ENCODE data around the gene ENGASE.
A peak's percentile ranks its signal among the peaks of the same experiment; 100 is the strongest.
"Not testable (repeated sequence)": the region's sequence is repeated elsewhere in the genome, so short reads cannot be mapped to it uniquely, and the experiment has no call there.

ENGASE gene

DNA sequence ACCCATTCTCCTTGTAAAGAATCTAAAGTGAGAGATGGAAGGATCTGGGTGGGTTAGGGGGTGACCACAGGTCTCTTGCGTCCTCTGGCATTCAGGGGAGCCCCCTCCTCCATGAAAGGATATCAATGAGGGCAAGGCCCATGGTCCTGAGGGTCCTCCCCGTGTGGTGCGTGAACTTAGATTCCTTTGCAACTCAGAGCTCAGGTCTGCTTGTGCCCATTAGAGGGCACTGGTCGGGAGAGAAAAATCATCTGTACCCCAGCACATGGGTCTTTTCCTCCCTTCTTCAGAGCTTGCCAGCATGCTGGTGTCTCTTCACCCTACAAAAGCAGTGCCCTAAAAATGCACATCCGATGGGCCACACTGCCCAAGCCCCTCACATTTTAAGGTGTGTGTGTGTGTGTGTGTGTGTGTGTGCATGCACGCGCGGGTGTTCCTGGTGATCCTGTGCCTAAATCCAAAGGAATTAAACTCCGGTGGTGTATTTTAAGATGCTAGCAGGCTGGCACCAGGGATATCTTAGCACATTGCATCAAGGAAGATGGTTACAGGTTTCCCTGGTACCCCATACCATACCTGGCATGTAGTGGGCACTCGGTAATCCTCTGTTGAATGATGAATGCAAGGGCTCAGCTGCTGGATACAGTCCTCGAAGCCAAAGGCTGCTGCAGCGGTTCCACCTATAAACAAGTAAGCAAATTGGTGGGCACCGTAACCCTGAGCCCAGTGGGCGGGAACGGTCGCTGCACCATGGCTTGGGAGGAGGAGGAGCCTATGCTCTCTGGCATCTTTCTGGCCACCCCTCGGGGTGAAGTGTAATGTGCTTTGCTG is 45.9 kb upstream of the ENGASE start:
- H3K4me3 ChIP-seq (replicated peaks; ENCODE audit: low read depth, low read length), result no peak overlapping the region
- no peak for DNase-seq (ENCODE audit: extremely low read depth, low read depth)
- TF ChIP-seq, protein P1, sequence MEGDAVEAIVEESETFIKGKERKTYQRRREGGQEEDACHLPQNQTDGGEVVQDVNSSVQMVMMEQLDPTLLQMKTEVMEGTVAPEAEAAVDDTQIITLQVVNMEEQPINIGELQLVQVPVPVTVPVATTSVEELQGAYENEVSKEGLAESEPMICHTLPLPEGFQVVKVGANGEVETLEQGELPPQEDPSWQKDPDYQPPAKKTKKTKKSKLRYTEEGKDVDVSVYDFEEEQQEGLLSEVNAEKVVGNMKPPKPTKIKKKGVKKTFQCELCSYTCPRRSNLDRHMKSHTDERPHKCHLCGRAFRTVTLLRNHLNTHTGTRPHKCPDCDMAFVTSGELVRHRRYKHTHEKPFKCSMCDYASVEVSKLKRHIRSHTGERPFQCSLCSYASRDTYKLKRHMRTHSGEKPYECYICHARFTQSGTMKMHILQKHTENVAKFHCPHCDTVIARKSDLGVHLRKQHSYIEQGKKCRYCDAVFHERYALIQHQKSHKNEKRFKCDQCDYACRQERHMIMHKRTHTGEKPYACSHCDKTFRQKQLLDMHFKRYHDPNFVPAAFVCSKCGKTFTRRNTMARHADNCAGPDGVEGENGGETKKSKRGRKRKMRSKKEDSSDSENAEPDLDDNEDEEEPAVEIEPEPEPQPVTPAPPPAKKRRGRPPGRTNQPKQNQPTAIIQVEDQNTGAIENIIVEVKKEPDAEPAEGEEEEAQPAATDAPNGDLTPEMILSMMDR (IDR thresholded peaks at IDR 0.05; ENCODE audit: low read depth, low read length, missing control alignments), result peak; percentile 36

DNA sequence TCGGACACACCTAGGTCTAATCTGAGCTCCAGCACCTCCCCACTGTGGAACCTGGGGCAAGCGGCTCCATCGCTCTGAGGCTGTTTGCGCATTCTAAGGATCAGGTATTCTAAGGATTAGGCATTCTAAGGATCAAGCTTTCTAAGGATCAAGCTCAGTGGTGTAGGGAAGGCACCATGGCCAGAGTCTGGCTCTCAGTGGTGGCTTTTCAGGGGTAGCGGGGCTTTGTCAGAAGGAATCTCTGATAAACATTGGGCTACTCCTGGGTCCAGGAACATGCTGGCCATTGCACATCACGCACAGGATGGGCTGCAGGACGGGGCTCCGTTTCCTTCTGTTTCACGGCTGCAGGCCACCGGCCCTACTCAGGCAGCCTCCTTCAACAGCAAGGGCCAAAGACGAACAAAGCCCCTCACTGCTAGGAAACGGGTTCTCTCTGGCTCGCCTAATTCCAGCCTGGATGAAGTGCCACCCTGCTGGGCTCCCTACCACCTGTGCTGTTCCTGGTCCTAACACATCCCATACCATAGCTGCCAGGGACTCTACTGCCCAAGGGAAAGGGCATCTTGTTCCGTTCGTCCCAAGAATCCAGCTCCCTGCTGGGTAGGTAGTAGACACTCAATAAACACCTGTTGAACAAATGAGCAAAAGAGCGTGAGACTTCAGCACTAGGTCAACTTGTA is 45.2 kb upstream of the ENGASE start:
- TF ChIP-seq, protein P1 (IDR thresholded peaks at IDR 0.05; ENCODE audit: low read depth, low read length, missing control alignments), result no peak
- no peak for DNase-seq (ENCODE audit: extremely low read depth, low read depth)
- no peak overlapping the region for H3K4me3 ChIP-seq (replicated peaks; ENCODE audit: low read depth, low read length)

DNA sequence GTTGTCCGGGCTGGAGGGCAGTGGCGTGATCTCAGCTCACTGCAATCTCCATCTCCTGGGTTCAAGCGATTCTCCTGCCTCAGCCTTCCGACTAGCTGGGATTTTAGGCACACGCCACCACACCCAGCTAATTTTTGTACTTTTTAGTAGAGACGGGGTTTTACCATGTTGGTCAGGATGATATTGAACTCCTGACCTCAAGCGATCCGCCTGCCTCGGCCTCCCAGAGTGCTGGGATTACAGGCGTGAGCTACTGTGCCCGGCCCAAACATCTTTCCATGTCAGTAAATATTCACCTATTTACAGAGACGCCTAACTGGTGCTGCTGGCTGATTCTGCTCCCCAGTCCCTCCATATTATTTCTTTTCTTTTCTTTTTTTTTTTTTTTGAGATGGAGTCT is 44.0 kb upstream of the ENGASE start:
- H3K4me3 ChIP-seq (replicated peaks; ENCODE audit: low read depth, low read length); DNase-seq (ENCODE audit: extremely low read depth, low read depth): not testable (repeated sequence)

DNA sequence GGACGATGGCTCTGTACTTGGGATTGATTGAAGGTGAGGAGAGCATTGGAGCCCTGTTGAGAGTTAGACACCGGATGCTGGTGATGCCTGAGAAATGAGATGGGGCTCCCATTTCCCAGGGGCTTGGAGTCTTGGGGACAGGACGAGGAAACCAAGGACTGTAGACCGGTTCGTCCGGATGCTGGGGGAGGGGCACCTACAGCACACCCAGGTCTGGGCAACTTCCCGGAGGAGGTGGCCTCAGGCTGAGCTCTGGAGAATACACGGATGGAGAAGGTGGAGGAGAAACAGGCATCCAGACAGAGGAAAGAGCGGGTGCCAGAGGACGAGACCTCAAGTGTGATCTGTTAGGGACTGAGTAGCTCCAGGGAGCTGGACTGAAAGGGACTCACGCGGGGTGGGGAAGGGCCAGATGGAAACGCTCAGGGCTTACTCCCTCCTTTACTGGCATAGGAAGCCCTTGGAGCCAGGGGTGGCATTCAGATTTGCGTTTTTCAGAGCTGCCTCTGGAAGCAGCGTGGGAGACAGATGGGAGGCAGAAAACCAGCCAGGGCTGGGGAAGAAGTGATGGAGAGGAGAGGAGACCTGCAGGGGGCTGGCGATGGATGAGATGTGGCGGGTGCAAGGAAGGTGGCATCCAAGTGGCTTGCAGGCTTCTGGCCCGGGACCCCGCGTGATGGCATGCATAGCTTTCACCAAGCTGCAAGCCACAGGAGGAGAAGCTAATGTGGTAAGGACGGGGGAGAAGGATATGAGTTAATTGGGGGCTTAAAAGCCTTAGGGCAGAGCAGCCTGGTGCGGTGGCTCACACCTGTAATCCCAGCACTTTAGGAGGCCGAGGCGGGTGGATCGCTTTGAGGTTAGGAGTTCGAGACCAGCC is 42.4 kb upstream of the ENGASE start:
- no peak overlapping the region for H3K4me3 ChIP-seq (replicated peaks; ENCODE audit: low read depth, low read length)
- no peak for DNase-seq (ENCODE audit: extremely low read depth, low read depth)
- TF ChIP-seq, protein P1 (IDR thresholded peaks at IDR 0.05; ENCODE audit: low read depth, low read length, missing control alignments), result no peak

DNA sequence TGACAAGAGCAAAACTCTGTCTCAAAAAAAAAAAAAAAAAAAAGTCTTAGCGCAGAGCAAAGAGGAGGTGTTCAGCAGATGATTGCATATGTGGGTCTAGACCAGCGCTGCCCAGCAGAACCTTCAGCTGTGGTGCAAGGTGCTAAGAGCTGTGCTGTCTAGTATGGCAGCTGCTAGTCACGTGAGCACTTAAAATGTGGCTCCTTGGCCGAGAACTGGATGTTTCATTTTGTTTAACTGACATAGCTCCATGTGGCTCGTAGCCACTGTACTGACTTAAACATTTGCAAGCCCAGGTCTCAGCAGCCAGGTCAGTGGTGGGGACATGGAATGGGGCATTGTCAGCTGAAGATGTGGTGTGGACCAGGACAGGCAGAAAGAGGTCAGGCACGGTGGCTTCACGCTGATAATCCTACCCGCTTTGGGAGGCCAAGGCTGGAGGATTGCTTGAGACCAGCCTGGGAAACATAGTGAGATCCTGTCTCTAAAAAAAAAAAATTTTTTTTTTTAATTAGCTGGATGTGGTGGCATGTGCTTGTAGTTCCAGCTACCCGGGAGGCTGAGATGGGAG is 41.5 kb upstream of the ENGASE start:
- H3K4me3 ChIP-seq (replicated peaks; ENCODE audit: low read depth, low read length), result no peak overlapping the region
- TF ChIP-seq, protein P1 (IDR thresholded peaks at IDR 0.05; ENCODE audit: low read depth, low read length, missing control alignments), result no peak
- DNase-seq (ENCODE audit: extremely low read depth, low read depth), result no peak

DNA sequence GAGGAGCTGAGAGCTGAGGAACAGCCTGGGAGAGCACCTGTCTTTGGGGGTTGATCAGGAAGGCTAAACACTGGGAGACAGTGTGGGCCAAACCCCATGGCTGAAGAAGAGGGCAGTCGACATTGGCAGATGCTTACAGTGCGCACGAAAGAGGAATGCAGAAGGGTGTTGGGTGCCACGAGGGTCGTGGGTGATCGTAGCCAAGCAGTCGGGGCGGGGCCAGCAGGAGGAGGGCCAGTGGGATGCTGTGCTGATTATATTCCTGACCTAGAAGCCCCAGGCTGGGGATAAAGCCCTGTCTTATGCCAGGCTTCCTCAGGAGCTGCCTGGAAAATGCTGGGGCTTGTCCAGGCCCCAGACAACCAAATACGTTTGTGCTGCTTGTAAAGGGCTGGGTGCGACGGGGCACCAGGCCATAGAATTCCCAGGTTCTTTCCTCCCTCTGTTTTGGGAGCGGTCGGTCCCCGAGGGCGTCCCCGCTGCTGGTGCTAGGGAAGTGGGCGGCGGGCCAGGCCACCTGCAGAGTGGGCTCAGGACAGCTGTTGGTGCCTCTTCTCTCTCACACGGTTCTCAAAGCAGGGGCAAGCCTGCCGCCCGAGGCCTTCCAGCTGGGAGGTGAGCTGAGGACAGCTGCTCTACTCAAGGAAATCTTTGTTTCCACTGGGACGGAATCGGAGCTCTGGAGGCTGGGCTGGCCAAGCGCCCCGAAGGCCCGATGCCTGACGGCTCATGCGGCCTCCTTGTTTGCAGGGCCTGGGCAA is 40.7 kb upstream of the ENGASE start:
- H3K4me3 ChIP-seq (replicated peaks; ENCODE audit: low read depth, low read length), result no peak overlapping the region
- TF ChIP-seq, protein P1 (IDR thresholded peaks at IDR 0.05; ENCODE audit: low read depth, low read length, missing control alignments), result no peak
- no peak for DNase-seq (ENCODE audit: extremely low read depth, low read depth)

Measured in HFF-Myc (cell line).